Measurements from ENCODE around the gene MEGF11.

Gene MEGF11

GRCh38 chr15:65962187-65962586, 291.4 kb downstream of the MEGF11 start:
- no peak for DNase-seq

- DNase-seq: no peak
These were observed 293.0 kb downstream of the MEGF11 start for GRCh38 chr15:65960586-65960985.

GRCh38 chr15:65958835-65959234, 294.7 kb downstream of the MEGF11 start:
- no peak for DNase-seq

- no peak for DNase-seq
These were observed 296.1 kb downstream of the MEGF11 start for GRCh38 chr15:65957451-65957850.

GRCh38 chr15:65956899-65957298, 296.7 kb downstream of the MEGF11 start:
- DNase-seq: no peak

- DNase-seq: no peak
These were observed 297.2 kb downstream of the MEGF11 start for GRCh38 chr15:65956307-65956706.

GRCh38 chr15:65954289-65954741, 299.2 kb downstream of the MEGF11 start:
- DNase-seq: no peak

- DNase-seq: no peak
These were observed 299.9 kb downstream of the MEGF11 start for GRCh38 chr15:65953622-65954021.

GRCh38 chr15:65952391-65953053, 301.0 kb downstream of the MEGF11 start:
- DNase-seq: no peak

GRCh38 chr15:65951007-65951406, 302.5 kb downstream of the MEGF11 start:
- DNase-seq: no peak

GRCh38 chr15:65949491-65949890, 304.1 kb downstream of the MEGF11 start:
- DNase-seq: no peak

- DNase-seq: no peak
These were observed 304.5 kb downstream of the MEGF11 start for GRCh38 chr15:65949011-65949410.

- DNase-seq: no peak
These were observed 305.2 kb downstream of the MEGF11 start for GRCh38 chr15:65948383-65948782.

GRCh38 chr15:65947041-65947440, 306.5 kb downstream of the MEGF11 start:
- DNase-seq: no peak

- DNase-seq: no peak
These were observed 307.9 kb downstream of the MEGF11 start for GRCh38 chr15:65945616-65946015.

GRCh38 chr15:65944404-65944803, 309.1 kb downstream of the MEGF11 start:
- no peak for DNase-seq

- no peak for DNase-seq
These were observed 311.1 kb downstream of the MEGF11 start for GRCh38 chr15:65942436-65942835.

GRCh38 chr15:65940618-65940909, 313.0 kb downstream of the MEGF11 start:
- no peak for DNase-seq

GRCh38 chr15:65939901-65940617, 313.5 kb downstream of the MEGF11 start:
- no peak for DNase-seq

- DNase-seq: no peak
These were observed 314.9 kb downstream of the MEGF11 start for GRCh38 chr15:65938604-65939003.

- no peak for DNase-seq
These were observed 316.1 kb downstream of the MEGF11 start for GRCh38 chr15:65937476-65937875.

- DNase-seq: no peak
These were observed 316.5 kb downstream of the MEGF11 start for GRCh38 chr15:65937054-65937453.

GRCh38 chr15:65936282-65936681, 317.3 kb downstream of the MEGF11 start:
- no peak for DNase-seq

- DNase-seq: no peak
These were observed 318.2 kb downstream of the MEGF11 start for GRCh38 chr15:65935391-65935790.

GRCh38 chr15:65931221-65931620, 322.3 kb downstream of the MEGF11 start:
- no peak for DNase-seq

Data from activated naive CD4-positive, alpha-beta T cell treated with Interleukin-2 at 50 U/mL for 16 hours (primary cell).